Omental fat pad (tissue), 4 donors: ENCODE measurements around the gene PPOX. TPM values are rescaled to one million over a fixed set of nuclear protein-coding genes. Genes with fewer than 3 reads are reported as not detected.

ENCODE experiments used
- ATAC-seq: fragments of 150-250 bp; one replicate; pipeline ENCODE4 v1.9.1; 2016; ENCODE audit warnings: mild to moderate bottlenecking, moderate library complexity; ENCODE audit not compliant: low FRiP score
- DNase-seq: peaks from one replicate; pipeline ENCODE4 v3.0.0-alpha.2; 2019; ENCODE audit warnings: low spot score
- total RNA-seq, 4 donors: library from RNA; depleted of rRNA; stranded (reverse); fragments of >200 nt; gene quantifications; one replicate each; pipeline ENCODE4 v1.1.0, GENCODE V29; 2016
- TF ChIP-seq, protein P1 (sequence below), 3 donors: fragments of 450-650 bp; IDR thresholded peaks; one replicate each; pipeline ENCODE4 v1.5.1; 2016 to 2017; ENCODE audit warnings: antibody characterized with exemption in 3 of 3, mild to moderate bottlenecking in 3 of 3, moderate library complexity in 2 of 3

PPOX gene
- total RNA-seq, 4 donors from 2014 or later, result 12.5 to 28.4 (median 13.8) TPM

DNA sequence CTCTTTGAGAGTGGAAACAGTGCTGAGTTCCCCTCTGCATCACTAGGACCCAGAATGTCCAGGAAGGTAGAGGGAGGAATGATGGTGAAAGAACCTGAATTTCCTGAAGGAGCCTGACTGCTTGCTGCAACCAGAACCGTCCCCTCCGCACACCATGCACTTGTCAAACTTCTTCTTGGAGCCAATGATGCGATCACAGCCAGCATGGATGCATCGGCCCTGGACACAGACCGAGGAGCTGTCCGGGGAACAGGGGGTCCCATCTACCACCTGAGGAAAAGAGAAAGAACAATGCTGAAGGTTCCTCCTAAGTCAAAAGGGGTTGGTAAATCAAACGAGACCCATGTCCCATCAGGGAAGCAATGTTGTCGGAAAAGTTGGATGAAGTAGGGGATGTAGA lies 25.7 kb downstream of the PPOX start:
- TF ChIP-seq, protein P1, sequence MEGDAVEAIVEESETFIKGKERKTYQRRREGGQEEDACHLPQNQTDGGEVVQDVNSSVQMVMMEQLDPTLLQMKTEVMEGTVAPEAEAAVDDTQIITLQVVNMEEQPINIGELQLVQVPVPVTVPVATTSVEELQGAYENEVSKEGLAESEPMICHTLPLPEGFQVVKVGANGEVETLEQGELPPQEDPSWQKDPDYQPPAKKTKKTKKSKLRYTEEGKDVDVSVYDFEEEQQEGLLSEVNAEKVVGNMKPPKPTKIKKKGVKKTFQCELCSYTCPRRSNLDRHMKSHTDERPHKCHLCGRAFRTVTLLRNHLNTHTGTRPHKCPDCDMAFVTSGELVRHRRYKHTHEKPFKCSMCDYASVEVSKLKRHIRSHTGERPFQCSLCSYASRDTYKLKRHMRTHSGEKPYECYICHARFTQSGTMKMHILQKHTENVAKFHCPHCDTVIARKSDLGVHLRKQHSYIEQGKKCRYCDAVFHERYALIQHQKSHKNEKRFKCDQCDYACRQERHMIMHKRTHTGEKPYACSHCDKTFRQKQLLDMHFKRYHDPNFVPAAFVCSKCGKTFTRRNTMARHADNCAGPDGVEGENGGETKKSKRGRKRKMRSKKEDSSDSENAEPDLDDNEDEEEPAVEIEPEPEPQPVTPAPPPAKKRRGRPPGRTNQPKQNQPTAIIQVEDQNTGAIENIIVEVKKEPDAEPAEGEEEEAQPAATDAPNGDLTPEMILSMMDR (IDR thresholded peaks at IDR 0.05), result no peak
- no peak for DNase-seq
- no peak for ATAC-seq

DNA sequence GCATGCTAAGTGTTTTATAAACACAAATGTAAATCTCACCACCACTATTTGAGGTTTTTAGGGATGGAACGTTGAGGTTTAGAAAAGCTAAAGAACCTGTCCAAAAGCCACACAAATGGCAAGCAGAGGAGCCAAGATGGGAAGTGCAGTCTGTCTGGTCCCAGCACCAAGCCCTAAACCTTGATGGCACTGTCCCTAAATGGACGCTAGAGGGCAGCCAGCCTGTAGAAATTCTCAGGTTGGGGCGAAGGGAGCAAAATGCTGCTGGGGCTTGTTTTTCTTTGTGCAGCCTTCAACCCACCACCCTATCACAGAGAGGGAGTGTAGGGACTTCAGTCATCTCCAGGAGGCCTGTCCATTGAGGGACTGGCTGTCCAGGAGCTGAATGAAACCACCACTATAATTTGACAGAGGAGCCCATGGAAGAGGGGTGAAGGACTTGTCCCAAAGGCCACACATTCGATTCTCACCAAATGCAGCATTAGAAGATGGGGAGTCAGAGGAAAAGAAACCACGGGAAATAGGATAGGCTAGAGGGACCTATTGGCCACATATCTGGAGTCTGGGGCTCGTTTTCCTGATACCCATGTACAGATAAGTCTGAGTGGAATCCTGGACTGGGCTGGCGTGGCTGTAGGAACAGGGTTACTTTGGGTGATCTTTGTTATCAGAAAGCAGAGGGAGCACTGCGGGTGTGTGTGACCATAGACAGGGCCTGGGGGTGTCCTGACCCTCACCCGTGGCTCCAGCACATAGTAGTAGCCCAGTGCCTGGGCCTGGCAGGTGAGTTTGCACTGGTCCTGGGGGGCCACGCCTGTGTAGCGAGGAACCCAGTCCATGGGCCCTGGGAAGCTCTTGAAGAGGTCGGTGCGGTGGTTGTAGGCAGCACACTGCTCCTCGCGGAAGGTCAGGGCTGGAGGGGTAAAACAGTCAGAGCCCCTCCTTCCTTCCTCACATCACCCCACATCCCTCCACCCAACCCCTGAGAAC lies 26.5 kb downstream of the PPOX start:
- TF ChIP-seq, protein P1 (IDR thresholded peaks at IDR 0.05), result peak in 1 of 3 donors; percentile 50
- ATAC-seq, result no peak
- DNase-seq, result no peak

DNA sequence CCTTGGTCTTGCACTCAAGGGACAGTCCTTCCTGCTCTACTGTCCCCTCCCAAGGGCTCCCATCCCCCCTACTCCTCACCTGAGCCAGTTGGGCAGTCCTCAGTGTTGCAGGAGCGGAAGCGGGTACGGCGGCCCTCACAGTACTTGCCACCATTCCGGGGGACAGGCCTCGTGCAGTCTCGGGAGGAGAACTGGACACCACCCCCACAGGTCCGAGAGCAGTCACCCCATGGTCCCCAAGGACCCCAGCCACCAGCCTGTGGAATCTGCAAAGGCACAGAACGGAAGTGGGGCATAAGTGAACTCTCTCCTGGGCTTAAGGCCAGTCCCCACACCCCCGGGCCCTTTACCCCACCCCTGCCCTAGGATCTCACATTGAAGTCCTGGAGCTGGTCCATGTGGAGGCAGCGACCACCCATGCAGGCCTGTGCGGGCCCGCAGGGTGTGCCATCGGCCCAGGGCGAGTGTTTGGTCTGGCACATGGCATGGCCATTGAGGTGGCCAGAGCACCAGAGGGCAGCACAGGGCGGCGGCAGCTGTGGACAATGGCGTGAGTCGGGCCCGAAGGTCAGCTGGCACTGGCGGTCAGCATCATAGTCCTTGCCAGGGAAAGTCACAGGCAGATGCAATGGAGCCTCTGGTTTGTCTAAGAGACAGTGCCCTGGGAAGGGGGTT lies 27.5 kb downstream of the PPOX start:
- DNase-seq (no peak), ATAC-seq (no peak)
- TF ChIP-seq, protein P1 (IDR thresholded peaks at IDR 0.05), result no peak

DNA sequence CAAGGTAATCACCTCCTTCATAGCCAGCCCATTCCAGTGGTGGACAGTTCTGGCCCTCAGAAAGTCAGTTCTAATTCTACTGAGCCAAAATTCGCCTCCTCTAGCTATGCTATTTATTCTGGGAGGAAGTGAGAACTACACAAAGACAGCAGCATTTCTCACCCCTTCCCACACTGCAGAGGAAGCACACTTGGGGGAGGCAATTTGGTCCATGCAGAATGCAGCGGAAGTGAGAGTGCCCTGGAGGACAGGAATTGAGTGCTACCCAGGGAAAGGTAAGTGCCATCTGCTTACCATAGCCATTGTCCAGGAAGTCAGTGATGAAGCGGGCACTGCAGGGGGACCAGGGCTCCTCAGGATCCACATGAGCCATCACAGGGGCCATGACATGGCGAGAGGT lies 28.9 kb downstream of the PPOX start:
- ATAC-seq, result no peak

DNA sequence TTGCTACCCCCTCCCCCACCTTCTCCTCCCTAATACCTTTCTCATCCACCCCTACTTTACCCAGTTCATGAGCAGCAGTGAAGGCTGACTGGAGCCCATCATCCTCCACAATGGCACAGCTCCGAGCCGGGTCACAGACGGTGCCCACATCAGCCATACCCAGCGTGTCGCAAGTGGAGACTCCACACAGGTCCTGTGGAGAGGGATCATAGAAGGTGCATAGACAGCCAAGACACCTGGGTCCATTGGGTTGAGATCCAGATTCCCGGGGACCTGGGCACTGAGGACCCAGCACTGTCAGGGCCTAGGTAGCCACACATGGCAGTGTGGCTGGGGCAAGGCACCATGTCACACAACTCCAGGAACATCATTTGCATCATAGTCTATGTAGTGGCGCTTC lies 29.9 kb downstream of the PPOX start:
- DNase-seq (no peak), ATAC-seq (no peak)
- TF ChIP-seq, protein P1 (IDR thresholded peaks at IDR 0.05), result no peak

More for the DNA sequence above, 28.9 kb downstream of the PPOX start:
- TF ChIP-seq, protein P1 (IDR thresholded peaks at IDR 0.05), result no peak
- DNase-seq, result no peak

DNA sequence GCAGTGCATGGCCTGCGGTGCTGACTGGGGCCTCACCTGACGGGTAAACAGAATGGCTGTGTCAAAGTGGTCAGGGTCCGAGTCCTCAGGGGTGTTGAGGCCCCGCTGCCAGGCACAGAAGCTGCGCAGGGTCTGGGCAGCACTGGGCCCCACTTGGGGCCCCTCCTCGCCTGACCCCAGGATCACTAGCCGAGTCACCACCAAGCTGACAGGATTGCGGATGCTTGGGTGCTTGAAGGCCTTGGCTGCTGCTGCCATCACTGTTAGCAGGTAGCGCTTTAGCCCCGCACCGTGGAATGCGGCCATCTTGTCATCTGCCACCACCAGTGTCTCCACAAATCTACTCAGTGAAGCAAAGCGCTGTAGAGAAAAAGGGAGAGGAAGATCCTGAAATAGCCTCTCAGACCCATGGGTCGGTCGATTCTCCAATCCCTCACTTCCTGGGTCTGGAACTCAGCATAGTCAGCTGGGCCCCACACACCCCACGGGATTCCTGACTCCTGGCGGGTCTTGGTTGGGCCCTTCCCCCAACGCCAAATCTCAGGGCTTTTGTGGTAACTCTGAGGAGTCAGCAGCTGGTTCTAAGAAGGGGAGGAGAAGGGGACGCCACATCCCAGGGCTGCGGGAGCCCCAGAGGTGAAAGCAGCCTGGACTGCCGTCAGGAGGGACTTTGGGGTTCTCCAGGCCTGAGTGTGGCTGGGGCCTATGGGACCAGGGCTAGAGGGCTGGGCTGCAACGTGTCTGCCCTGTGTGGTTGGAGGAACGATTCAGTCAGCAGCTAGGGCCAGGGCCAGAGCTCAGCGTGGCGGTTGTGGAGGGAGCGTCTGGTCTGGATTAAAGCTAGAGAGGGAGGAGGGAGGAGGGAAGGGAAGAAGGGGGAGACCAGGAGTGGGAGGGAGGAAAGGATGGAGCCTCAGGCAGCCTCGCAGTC lies 30.6 kb downstream of the PPOX start:
- ATAC-seq (no peak), DNase-seq (no peak)
- TF ChIP-seq, protein P1 (IDR thresholded peaks at IDR 0.05), result no peak
